Stimulated activated CD8-positive, alpha-beta memory T cell treated with anti-CD3 and anti-CD28 coated beads, Interleukin-4, amount 100 ng/mL, for 1 hour (primary cell): ENCODE data around the gene SLC2A1.

Experiments
- DNase-seq, 2 donors: peaks; one replicate each; pipeline ENCODE4 v3.0.0-alpha.2; 2020; ENCODE audit warnings: low read depth in 2 of 2, low spot score in 1 of 2

The SLC2A1 gene

DNA sequence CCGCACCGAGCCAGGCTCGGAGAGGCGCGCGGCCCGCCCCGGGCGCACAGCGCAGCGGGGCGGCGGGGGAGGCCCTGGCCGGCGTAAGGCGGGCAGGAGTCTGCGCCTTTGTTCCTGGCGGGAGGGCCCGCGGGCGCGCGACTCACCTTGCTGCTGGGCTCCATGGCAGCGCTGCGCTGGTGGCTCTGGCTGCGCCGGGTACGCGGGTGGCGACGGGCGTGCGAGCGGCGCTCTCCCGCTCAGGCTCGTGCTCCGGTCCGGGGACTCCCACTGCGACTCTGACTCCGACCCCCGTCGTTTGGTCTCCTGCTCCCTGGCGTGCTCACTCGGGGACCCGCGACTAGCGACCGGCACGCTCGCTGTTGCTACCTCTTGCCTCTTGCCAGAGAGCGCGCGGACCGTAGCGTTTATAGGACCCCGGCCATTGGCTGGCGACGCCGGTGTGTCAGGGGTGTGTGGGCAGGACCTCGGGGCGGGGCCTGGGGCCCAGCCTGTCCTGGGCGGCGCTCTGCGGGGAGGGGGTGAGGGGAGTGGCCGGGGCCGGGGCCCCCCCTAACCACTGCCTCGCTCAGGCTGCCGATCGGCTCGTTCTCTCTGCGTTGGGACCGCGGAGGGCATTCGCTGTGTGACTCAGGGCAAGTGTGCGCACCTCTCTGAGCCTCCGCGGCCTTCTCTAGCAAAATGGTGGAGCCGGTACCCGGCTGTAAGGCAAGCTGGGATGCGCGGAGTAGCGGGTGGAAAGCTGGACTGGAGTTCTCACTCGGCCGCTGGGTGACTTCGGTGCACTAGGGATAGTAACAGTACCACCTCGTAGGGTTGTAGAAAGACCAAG is at the start of gene SLC2A1:
SLC2A1 (minus strand) TSS at position 381 of the 832 bp plus-strand sequence; CDS start at position 164, 217 bp downstream.
- DNase-seq, result peak; percentile 82 to 88

DNA sequence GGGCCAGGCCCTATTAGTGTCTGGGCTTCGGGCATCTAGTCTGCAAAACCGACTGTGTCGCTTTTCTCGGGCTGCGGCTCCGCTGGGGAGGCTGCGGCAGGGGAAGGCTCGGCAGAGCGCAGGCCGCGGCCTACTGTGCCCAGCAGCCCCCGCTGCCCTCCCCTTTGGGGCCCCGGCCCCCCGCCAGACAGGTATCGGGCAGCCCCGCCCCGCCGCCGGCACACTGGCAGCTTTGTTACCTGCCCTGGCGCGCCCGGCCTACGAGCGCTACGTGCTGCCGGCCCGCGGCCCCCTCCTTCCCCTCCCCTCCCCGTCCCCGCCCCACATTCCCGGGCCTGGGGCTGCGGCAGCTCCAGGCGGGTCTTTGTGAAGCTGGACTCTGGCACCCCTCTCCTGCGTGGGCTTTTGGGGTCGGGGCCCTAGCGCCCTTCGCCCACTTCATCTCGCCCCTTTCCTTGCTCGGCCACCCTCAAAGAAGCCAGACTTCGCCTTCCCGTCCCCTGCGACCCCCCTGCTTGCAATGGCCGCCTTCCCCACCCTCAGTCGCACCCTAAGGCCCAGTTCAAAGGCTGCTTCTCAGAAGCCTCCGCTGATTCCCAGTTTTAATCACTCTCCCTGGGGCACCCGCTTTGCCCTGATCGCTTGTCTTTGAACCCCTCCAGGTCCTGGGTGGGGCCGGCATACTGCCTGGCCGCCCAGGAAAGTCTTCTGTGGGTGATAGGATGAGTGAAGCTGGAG is 48.9 kb upstream of the SLC2A1 start:
- no peak for DNase-seq

DNA sequence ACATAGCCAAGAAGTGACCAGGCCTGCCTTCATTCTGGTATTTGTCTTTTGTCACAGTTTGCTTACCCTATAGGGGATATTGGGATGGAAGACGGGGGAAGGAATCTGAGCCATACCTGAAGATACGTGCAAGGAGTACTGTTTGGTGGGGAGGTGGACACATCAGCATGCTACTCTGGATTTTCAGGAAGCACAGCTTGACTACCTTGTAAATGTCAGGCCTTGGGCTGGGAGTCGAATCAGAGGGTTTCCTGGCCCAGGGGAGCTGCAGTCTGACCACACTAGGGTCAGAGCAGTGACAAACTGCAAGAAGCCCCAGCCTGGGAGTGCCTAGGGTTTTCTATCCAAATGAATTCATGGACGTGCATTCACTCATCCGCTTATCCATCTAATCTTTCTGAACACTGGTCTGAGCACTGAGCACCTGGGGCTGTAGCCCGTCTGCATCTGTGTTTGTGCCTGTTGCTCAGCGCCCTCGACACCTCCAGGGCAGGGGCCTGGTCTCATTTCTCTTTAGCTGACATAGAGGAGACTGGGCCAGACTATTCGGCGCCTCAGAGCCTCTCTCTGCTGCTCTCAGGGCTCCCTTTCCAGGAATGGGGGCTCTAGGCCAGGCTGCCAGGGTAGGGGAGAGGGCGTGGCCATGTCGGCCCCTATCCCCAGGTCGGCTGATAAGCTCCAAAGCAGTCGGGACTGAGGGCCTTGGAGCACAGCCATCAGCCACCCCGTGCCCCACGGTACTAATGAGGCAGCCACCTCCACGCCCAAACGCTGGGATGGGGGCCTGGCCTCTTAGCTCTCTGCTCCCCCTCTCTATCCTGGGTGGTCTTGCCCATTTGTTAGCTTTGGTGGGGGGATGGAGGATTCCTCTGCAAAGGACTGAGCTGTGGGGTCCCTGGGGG is 47.0 kb upstream of the SLC2A1 start:
- no peak for DNase-seq

DNA sequence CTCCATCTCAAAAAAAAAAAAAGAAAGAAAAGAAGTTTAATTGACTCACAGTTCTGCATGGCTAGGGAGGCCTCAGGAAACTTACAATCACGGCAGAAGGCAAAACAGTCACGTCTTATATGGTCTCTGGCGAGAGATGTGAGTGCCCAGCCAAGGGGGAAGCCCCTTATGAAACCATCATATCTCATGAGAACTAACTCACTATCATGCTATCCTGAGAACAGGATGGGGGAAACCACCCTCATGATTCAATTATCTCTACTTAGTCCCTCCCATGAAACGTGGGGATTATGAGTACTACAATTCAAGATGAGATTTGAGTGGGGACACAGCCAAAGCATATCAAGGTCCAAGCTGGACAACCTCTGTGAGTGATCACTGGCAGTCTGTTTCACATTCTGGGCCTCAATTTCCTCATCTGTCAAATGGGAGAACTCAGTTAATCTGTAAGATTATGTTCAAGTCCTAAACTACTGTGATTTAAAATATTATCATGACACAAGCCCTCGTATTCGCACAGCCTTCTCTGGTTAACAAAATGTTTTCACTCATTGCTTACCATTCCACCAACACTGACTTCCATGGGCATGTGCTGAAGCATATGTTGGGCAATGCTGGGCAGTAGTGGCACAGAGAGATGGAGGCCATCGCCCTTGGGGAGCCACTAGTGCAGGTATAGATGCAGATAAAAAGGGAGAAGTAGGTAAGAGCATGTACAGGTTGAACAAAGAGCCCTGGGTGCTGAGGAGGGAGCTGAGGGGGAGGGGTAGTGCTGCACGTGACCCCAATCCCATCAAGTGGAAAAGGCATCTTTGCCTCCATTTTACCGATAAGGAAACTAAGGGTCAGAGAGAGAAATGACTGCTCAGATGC is 46.2 kb upstream of the SLC2A1 start:
- DNase-seq, result no peak

DNA sequence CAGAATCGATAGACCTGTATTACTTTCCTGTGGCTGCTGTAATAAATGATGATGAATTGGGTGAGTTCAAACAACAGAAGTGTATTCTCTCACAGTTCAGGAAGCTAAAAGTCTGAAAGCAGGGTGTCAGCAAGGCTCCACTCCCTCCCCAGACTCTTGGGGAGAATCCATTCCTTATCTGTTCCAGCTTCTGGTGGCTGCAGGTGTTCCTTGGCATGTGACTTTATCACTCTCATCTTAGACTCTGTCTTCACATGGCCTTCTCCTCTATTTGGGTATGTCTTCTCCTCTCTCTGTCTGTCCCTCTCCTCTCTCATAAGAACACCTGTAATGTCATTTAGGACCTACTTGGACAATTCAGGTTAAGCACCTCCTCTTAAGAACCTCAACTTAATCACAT is 44.1 kb upstream of the SLC2A1 start:
- no peak for DNase-seq

DNA sequence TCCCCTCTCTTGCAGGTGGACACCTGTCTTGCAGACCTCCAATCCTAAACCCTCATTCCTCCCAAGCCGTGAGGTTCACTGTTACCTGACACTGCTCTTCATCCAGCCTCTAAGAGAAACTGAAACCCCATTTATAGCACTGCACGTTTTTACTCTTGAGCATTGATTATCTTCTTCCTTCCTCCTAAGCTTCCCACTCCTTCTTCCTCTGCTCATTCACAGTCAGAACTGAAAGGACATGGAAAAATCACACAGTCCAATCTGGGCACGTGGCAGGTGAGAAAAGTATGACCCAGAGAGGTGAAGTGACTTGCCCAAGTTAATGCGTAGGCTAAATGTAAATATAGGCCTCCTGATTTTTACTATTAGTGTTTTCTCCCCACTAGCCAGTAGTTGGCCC is 43.4 kb upstream of the SLC2A1 start:
- DNase-seq, result no peak

DNA sequence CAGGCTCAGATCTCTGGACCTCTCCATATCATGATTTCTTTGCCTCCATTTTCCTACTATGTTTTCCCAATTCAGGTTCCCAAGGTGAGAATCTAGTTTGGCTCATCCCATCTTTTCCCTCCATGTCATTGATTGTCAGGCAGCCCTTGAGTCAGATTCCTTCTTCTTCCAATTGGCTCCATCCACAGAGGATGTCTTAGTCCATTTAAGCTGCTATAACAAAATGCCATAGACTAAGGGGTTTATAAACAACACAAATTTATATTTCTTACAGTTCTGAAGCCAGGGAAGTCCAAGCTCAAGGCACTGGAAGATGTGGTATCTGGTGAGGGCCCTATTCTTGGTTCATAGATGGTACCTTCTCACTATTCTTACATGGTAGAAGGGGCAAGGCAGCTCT is 42.8 kb upstream of the SLC2A1 start:
- DNase-seq, result no peak

DNA sequence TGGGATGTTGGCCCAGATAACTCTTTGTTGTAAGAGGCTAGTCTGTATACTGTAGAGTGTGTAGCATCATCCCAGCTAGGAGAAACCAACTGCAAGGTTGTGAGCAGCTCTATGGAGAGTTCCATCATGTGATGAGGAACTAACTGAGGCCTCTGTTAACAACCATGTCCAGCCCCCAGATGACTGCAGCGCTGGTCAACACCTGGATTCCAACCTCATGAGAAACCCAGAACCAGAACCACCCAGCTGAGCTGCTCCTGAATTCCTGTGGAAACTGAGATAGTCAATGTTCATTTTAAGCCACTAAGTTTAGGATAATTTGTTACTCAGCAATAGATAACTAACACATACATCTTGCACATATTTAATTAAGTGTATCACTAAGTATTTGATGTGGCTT is 41.6 kb upstream of the SLC2A1 start:
- DNase-seq, result no peak

DNA sequence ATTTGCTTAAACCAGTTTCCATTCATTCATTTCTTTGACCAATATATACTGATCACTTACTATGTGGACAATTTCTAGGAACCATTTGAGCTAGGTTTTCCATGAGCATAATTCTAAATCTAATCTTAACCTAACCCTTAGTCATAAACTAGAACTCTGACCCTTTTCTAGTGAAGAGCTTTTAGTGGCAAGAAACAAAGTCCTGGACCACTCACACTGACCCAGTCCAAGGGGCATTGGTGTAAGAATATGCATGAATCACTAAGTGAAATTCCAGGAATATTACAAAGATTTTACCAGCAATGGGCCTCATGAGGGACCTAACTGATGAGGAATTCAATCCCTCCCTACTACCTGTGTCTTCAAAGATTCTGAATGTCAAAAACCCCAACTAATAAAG is 40.6 kb upstream of the SLC2A1 start:
- DNase-seq, result no peak

DNA sequence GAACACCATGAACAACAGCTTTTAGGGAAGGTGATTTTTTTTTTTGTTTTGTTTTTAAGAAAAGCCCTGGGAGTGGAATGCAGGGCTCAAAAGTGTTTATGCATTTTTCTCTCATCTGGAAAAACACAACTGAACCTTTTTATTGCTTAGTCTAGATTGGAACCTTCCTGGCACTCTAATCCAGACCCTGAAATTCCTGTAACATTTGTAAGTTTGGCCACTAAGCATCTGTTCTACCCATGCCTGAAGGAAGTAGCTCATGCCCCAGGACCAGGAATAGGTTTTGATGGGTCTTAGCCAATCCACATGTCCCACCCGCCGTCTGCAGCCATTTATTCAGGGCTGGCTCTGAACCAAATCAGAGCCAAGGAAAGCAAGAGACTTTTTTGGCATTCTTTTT is 39.7 kb upstream of the SLC2A1 start:
- no peak for DNase-seq

DNA sequence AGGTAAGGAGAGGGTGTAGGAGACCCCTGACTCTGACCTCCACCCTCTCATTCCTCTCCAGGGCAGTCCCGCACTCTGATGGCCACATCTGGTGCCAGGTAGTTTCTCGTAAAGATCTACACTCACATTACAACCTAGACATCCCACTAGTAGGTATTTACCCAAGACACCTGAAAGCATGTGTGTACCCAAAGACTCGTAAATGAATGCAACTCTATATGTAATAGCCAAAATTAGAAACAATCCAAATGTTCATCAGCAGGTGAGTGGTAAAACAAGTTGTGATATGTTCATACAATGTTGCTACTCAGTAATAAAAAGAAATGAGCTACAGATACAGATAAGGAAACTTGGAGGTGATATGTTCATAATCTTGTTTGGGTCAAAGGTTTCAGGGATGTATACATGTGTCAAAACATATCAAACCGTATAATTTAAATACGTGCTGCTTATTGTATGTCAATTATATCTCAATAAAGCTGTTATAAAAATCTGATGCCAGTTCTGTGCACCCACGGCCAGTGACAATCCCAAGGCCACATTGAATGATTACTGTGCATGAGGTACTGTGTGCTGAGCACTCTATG is 37.8 kb upstream of the SLC2A1 start:
- DNase-seq, result no peak

DNA sequence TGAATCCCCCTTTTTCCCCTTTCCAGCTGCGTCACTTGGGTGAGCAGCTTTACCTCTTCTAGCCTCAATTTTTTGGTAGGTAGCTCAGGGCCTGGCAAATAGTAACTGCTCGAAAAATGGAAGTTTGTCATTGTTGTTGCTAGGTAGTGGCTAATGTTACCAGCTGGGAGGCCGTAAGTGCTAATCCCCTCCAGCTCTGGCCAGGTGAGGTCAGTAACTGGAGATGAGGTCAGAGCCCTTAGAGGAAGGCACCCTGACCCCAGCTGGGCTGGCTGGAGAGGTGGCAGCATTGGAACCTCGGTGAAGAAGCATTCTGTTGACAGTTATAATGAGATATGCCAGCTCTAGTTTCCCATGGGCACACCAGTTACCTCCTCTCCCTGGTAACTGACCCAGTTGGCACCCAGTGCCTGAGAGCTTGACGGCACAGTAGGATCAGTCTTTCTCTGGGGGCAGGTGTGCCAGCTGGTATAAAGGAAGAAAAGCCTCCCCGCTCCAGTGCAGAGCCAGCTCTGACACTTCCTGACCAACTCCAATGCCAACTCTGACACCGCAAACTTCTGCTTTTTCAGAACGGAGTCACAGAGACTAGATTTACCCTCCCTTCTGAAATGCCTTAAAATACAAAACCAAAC is 35.0 kb upstream of the SLC2A1 start:
- DNase-seq, result no peak

DNA sequence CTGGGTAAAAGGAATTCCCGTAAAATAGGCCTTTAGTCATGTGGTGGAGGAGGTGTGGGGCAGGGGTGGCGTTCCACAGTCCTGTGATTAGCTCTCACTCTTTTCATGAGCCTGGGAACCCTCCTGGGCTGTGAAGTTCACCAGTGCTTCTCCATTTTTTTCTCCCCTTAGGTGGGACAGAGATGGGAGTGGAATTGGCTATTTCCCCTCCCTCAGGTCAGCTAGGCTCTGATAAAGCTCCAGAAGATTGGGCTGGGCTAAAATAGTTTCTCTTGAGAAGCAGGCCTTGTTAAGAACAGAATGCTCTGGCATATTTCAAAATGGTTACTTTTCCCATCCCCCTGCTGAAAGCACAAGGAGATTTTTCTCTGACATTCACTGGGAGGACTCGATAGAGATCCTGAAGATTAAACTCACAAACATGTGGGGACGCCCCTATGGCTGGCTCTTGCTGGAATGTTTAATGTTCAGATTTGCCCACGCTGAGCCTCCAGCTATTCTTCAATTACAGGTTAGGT is 33.4 kb upstream of the SLC2A1 start:
- no peak for DNase-seq

DNA sequence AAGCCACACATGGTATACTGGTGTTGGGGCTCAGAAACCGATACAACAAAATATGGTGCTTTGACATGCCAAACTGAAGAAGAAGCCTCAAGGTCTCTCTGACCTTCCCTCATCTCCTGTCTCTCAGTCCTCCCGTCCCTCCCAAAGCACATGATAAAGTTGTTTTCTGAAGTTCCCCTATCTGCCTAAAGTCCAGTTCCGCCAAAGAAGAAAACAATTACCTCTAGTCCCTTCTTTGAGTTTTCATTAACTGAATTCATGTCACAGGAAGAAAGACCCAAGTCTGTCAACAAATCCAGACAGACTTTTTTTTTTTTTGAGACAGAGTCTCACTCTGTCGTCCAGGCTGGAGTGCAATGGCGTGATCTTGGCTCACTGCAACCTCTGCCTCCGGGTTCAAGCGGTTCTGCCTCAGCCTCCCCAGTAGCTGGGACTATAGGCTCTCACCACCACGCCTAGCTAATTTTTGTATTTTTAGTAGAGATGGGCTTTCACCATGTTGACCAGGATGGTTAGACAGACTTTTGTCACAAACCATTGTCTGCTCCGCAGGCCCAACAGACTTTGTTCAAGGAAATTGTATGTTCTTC is 32.2 kb upstream of the SLC2A1 start:
- no peak for DNase-seq

DNA sequence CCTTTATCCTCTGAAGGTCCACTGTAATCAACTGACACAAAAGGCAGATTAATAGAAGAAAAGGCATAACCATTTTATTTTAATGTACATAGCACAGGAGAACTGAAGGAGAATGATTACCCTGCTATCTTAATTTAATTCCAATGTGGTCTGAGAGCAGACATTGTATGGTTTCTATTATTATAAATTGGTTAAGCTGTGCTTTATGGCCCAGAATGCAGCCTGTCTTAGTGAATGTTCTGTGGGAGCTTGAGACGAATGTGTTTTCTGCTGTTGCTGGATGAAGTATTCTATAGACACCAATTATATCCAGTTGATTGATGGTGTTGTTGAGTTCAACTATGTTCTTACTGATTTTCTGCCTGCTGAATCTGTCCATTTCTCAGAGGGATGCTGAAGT is 25.0 kb upstream of the SLC2A1 start:
- DNase-seq, result no peak

DNA sequence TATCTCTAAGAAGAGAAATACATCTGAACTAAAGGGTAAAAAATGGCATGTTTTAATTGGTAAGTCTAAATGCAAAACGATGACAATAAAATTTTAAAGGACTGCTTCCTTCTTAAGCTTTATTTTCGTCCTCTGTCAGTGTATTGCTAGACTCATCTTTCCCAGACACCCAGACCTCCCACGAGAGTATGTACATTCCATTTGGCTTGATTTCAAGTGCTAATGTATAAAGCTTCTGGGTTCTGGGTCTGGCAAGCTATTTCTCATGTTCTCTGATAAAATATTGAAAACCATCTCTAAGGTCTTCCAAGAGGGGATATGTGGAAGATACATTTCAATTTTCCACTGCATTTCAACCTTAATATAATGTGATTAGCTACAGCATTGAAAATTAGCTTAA is 24.6 kb upstream of the SLC2A1 start:
- no peak for DNase-seq

DNA sequence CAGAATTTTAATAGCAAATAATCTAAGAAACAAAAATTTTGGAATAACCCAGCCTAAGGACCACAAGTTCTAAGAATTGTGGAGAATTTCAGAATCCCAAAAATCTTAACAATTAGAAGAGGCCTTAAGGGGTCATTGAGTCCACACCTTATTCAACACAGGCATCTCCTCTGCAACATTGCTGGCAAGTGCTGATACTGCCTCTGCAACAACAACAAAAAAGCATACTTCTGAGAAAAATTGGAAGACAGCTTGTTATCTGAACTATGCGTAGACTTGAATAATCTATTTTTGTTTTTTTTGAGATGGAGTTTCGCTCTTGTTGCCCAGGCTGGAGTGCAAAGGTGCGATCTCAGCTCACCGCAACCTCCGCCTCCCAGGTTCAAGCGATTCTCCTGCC is 24.0 kb upstream of the SLC2A1 start:
- no peak for DNase-seq

DNA sequence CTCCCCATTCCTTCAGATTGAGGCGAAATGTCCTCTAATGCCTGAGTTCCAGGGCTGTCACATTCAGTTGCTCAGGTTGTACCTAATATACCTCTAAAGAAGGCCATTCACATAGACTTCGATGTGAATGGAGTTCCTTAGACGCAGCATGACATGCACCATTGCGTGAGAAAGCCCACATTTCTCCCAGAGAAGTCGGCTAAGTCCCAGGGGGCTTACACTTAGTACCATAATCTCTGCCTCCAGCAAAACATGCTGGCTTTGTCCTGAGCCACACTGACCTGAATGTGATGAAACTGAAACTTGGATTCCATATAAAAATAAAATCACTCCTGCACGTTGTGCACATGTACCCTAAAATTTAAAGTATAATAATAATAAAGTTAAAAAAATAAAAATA is 23.2 kb upstream of the SLC2A1 start:
- DNase-seq, result no peak

DNA sequence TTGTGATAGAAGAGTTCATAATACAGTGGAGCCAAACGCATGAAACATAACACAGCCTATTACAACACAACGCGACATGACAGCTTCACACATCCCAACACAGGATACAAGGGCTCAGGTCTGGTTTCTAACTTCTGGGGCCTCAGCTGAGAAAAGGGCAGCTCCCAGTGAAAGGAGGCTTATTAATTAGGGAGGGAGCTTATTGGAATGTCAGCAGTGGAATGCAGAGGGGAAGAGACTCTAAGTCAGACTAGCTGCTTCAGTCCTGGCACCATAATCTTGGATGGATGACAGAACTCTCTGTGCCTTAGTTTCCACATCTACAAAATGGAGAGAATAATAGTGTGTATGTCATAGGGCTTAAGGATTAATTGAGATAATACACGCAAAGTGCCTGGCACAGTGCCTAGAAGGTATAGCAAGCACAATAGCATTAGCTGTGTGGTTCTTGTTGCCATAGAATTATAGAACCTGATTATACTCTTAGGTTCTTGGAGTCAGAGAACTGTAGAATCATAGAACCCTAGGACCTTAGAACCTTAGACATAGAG is 22.7 kb upstream of the SLC2A1 start:
- DNase-seq, result no peak
